ENCODE results near the gene CLIC6.
A peak's percentile ranks its signal among the peaks of the same experiment; 100 is the strongest.

CLIC6 gene

GRCh38 chr21:34730756-34731445, 62.1 kb downstream of the CLIC6 start:
- DNase-seq = no peak

- no peak for DNase-seq
Observed at GRCh38 chr21:34732388-34732821, 63.6 kb downstream of the CLIC6 start.

- DNase-seq = no peak
Observed at GRCh38 chr21:34733852-34734251, 65.1 kb downstream of the CLIC6 start.

- DNase-seq = no peak
Observed at GRCh38 chr21:34734696-34735095, 65.9 kb downstream of the CLIC6 start.

- DNase-seq = no peak
Observed at GRCh38 chr21:34736116-34736874, 67.5 kb downstream of the CLIC6 start.

- no peak for DNase-seq
Observed at GRCh38 chr21:34737115-34737514, 68.3 kb downstream of the CLIC6 start.

GRCh38 chr21:34740198-34740597, 71.4 kb downstream of the CLIC6 start:
- no peak for DNase-seq

GRCh38 chr21:34743285-34743684, 74.5 kb downstream of the CLIC6 start:
- no peak for DNase-seq

- DNase-seq = no peak
Observed at GRCh38 chr21:34743831-34744230, 75.0 kb downstream of the CLIC6 start.

GRCh38 chr21:34744801-34745200, 76.0 kb downstream of the CLIC6 start:
- no peak for DNase-seq

- DNase-seq = peak; percentile 83
Observed at GRCh38 chr21:34745557-34746255, 76.9 kb downstream of the CLIC6 start.

- DNase-seq = no peak
Observed at GRCh38 chr21:34748862-34749261, 80.1 kb downstream of the CLIC6 start.

GRCh38 chr21:34754690-34755647, 86.2 kb downstream of the CLIC6 start:
- DNase-seq = no peak

- DNase-seq = no peak
Observed at GRCh38 chr21:34761758-34762330, 93.0 kb downstream of the CLIC6 start.

GRCh38 chr21:34762786-34763185, 94.0 kb downstream of the CLIC6 start:
- no peak for DNase-seq

GRCh38 chr21:34764715-34765284, 96.0 kb downstream of the CLIC6 start:
- no peak for DNase-seq

- no peak for DNase-seq
Observed at GRCh38 chr21:34765619-34766018, 96.8 kb downstream of the CLIC6 start.

- DNase-seq = no peak
Observed at GRCh38 chr21:34766862-34767261, 98.1 kb downstream of the CLIC6 start.
